GM12878 (cell line): ENCODE data around the gene MUC5AC. TPM values are rescaled to one million over a fixed set of nuclear protein-coding genes. Genes with fewer than 3 reads are reported as not detected.

Experiments used
- ATAC-seq: fragments of 200-7000 bp; cut with Tn5 transposase; 3 replicates; pipeline ENCODE4 v1.9.1; 2020; ENCODE audit warnings: mild to moderate bottlenecking, moderate library complexity
- BruUV-seq: library from RNA; stranded (reverse); fragments of 400-500 nt; replicated peaks from 2 replicates; lab custom pipeline; 2021; lab: Mats Ljungman, UMichigan
- CTCF ChIA-PET: fragments of 300-600 bp; sonication (Branson Sonifier 250); formaldehyde crosslinking; extraction: SDS; loops from one replicate; lab custom pipeline; 2021; ENCODE audit warnings: inconsistent platforms; lab: Yijun Ruan, JAX
- POLR2A ChIA-PET: fragments of 350-600 bp; formaldehyde crosslinking; extraction: SDS; loops from one replicate; lab custom pipeline; 2021; ENCODE audit warnings: inconsistent platforms; lab: Charles Lee
- RAD21 ChIA-PET: fragments of 300-600 bp; sonication (Branson Sonifier 250); formaldehyde crosslinking; loops from one replicate; lab custom pipeline; 2023; ENCODE audit warnings: antibody characterized with exemption; ENCODE audit not compliant: unreplicated experiment; lab: Charles Lee
- SMC1A ChIA-PET: fragments of 300-600 bp; sonication (Branson Sonifier 250); formaldehyde crosslinking; loops from one replicate; lab custom pipeline; 2023; ENCODE audit not compliant: unreplicated experiment, uncharacterized antibody; lab: Charles Lee
- DNase-seq: peaks from one replicate; pipeline ENCODE4 v3.0.0-alpha.2; 2011; ENCODE audit warnings: low read depth, low spot score
- FAIRE-seq: peaks from 3 replicates; lab custom pipeline; 2011; peaks lifted over from hg19 to GRCh38; lab: Jason Lieb, UNC
- H2AFZ ChIP-seq: 2 replicates; pipeline ENCODE4 v1.6.0; 2011; ENCODE audit warnings: low read depth, low read length, control low read depth; ENCODE audit not compliant: control insufficient read depth
- H3K27ac ChIP-seq: 2 replicates; pipeline ENCODE4 v1.5.1; 2011; ENCODE audit warnings: control low read depth; ENCODE audit not compliant: control insufficient read depth, insufficient read depth
- H3K27me3 ChIP-seq, 2 experiments: replicated peaks in 1 of 2; 2 replicates each; pipeline versions ENCODE4 v1.6.0 to v1.6.1; 2011; ENCODE audit warnings: low read length in 1 of 2; ENCODE audit not compliant: control insufficient read depth in 2 of 2, insufficient read depth in 2 of 2
- H3K36me3 ChIP-seq, 2 experiments: 2 replicates each; pipeline ENCODE4 v1.5.1; 2011; ENCODE audit warnings: low read length in 1 of 2; ENCODE audit not compliant: control insufficient read depth in 2 of 2, insufficient read depth in 2 of 2
- H3K4me1 ChIP-seq: 2 replicates; pipeline ENCODE4 v1.6.1; 2011; ENCODE audit warnings: mild to moderate bottlenecking, low read length, moderate library complexity, mixed read lengths; ENCODE audit not compliant: control insufficient read depth, insufficient read depth
- H3K4me2 ChIP-seq: 2 replicates; pipeline ENCODE4 v1.6.0; 2011; ENCODE audit warnings: control low read depth; ENCODE audit not compliant: control insufficient read depth, insufficient read depth
- H3K4me3 ChIP-seq: fragments of 200-600 bp; sonication (generic); 2 replicates; pipeline ENCODE4 v1.5.1; 2016
- H3K79me2 ChIP-seq: 2 replicates; pipeline ENCODE4 v1.6.0; 2011; ENCODE audit warnings: low read length; ENCODE audit not compliant: control insufficient read depth, insufficient read depth
- H3K9ac ChIP-seq: 2 replicates; pipeline ENCODE4 v1.8.0; 2011; ENCODE audit warnings: low read length, control low read depth, mixed read lengths; ENCODE audit not compliant: control insufficient read depth, insufficient read depth
- H3K9me3 ChIP-seq: replicated peaks from 3 replicates; pipeline ENCODE4 v1.5.1; 2011; ENCODE audit warnings: mild to moderate bottlenecking, low read length; ENCODE audit not compliant: control insufficient read depth, insufficient read depth
- H4K20me1 ChIP-seq: 2 replicates; pipeline ENCODE4 v1.6.0; 2011; ENCODE audit not compliant: control insufficient read depth, insufficient read depth
- BMI1 ChIP-seq: fragments of 450-650 bp; IDR thresholded peaks from 2 replicates; pipeline ENCODE4 v1.6.1; 2016; ENCODE audit warnings: mild to moderate bottlenecking, moderate library complexity, borderline replicate concordance
- EGR1 ChIP-seq, 2 experiments: IDR thresholded peaks; 1 replicate in 1 of 2; 2 replicates in 1 of 2; pipeline ENCODE4 v1.6.1; 2011 to 2012; ENCODE audit warnings: low read depth in 2 of 2, low read length in 2 of 2, borderline replicate concordance in 1 of 2, mild to moderate bottlenecking in 1 of 2, moderate library complexity in 1 of 2
- IKZF1 ChIP-seq: fragments of 450-650 bp; conservative IDR thresholded peaks from 2 replicates; pipeline ENCODE4 v1.6.1; 2017; ENCODE audit warnings: antibody characterized with exemption, mild to moderate bottlenecking
- NFIC ChIP-seq: IDR thresholded peaks from 2 replicates; pipeline ENCODE4 v1.6.1; 2012; ENCODE audit warnings: low read depth, mild to moderate bottlenecking, inconsistent platforms, low read length, moderate library complexity
- POLR2AphosphoS2 ChIP-seq: IDR thresholded peaks from 2 replicates; pipeline ENCODE4 v1.6.1; 2011; ENCODE audit warnings: low read depth, mild to moderate bottlenecking, low read length, improper control_type of control experiment, moderate library complexity
- SMC3 ChIP-seq: IDR thresholded peaks from 2 replicates; pipeline ENCODE4 v1.6.1; 2011; ENCODE audit warnings: low read length, improper control_type of control experiment, borderline replicate concordance
- WRNIP1 ChIP-seq: IDR thresholded peaks from 2 replicates; pipeline ENCODE4 v1.6.1; 2011; ENCODE audit warnings: low read depth, low read length, improper control_type of control experiment, borderline replicate concordance
- WGBS: methylation state at CpG from one replicate; pipeline ENCODE4 v1.1.6; 2016; ENCODE audit warnings: low lambda C conversion rate; ENCODE audit not compliant: insufficient replicate concordance, insufficient coverage; ENCODE audit errors: missing lambda C conversion rate; 5-methylcytosine and 5-hydroxymethylcytosine counted together
- in situ Hi-C: fragments of 300-500 bp; cut with MboI; formaldehyde crosslinking; loops from 9 replicates; pipeline ENCODE4 v1.14.3; 2018; ENCODE audit warnings: mixed read lengths
- intact Hi-C: fragments of 100-400 bp; cut with micrococcal nuclease; formaldehyde crosslinking; loops from one replicate; pipeline ENCODE4 v1.14.2; 2022; ENCODE audit not compliant: unreplicated experiment
- polyA plus RNA-seq, 11 experiments: library from polyadenylated mRNA; depleted of rRNA in 4 of 11; unstranded in 6 of 11; stranded (reverse) in 5 of 11; fragments of >200 nt; fragmentation: Nextera tagmentation in 4 of 11; fragmentation: Illumina TruSeq in 1 of 11; extraction: Ambion mirVana in 4 of 11; extraction: Trizol in 1 of 11; gene quantifications; 1 replicate in 1 of 11; 2 replicates in 10 of 11; pipeline versions ENCODE4 v1.2.1 to v1.2.3, GENCODE V29; 2011 to 2016; ENCODE audit warnings: inconsistent platforms in 2 of 11, missing spikeins in 2 of 11, low read depth in 1 of 11
- total RNA-seq, 4 experiments: library from RNA; depleted of rRNA in 3 of 4; stranded (reverse); fragments of >200 nt in 3 of 4; fragmentation: Illumina TruSeq in 1 of 4; extraction: Trizol in 1 of 4; gene quantifications; 2 replicates each; pipeline versions ENCODE4 v1.2.1 to v1.2.3, GENCODE V29; 2013 to 2021
- TF ChIP-seq, protein P1 (sequence below): IDR thresholded peaks from 2 replicates; pipeline ENCODE4 v1.6.1; 2012; ENCODE audit warnings: low read length, inconsistent platforms
- TF ChIP-seq, protein P2 (sequence below): fragments of 450-650 bp; IDR thresholded peaks from 2 replicates; pipeline ENCODE4 v1.6.1; 2014; ENCODE audit warnings: mild to moderate bottlenecking
- TF ChIP-seq, protein P3 (sequence below): fragments of 450-650 bp; IDR thresholded peaks from 2 replicates; pipeline ENCODE4 v1.6.1; 2016; ENCODE audit warnings: mild to moderate bottlenecking
- TF ChIP-seq, protein P4 (sequence below): IDR thresholded peaks from 2 replicates; pipeline ENCODE4 v1.6.1; 2011; ENCODE audit warnings: mild to moderate bottlenecking, low read depth, low read length, moderate library complexity; ENCODE audit not compliant: insufficient replicate concordance

MUC5AC gene
- total and polyA plus RNA-seq, 10 of the 15 experiments (the other 5 are each of a cell fraction or from before 2014, with no cell fraction given) = under 0.01 to 0.01 TPM; not detected in 8

DNA sequence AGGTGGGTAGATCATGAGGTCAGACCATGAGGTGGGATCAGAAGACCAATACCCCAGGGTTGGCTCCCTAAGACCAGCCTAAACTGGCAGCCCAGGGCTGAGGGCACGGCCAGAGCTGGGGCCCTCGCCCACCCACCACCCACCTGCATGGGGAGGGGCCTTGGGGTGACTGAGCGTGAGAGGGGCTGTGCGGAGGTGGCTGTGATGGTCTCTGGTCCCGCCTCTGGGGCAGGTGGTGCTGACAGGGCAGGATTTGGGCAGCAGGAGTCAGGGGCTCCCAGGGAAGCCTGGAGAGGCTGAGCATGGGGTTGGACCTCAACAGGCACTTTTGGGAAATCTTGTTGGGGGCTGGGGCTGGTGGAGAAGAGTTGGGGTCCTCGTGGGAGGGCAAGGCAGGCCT is 39.8 kb upstream of the MUC5AC start:
- POLR2A ChIA-PET = no interaction called here
- SMC1A ChIA-PET = no interaction called here
- H3K27me3 ChIP-seq = no peaks in the 10 kb centered on the region

More for the DNA sequence above, 39.8 kb upstream of the MUC5AC start:
- DNase-seq (no peak), FAIRE-seq (no peak)
- intact Hi-C loops = loop anchor here (10.0 kb wide), 1 partner anchor 457 kb away; the partner anchor contains the start of gene DUSP8
- Histone ChIP-seq H4K20me1 (no peaks in the 10 kb centered on the region), H3K27ac (no peak overlapping the region), H2AFZ (no peak overlapping the region), H3K9ac (no peak overlapping the region), H3K4me3 (no peak overlapping the region), H3K9me3 (no peaks in the 10 kb centered on the region)
- CTCF ChIA-PET = no interaction called here
- TF ChIP-seq NFIC (no peak), POLR2AphosphoS2 (no peak), IKZF1 (no peak), SMC3 (no peak), BMI1 (no peak), WRNIP1 (no peak), EGR1 (IDR thresholded peaks at IDR 0.05; ENCODE audit: borderline replicate concordance in 1 of 2, low read depth in 2 of 2, low read length in 2 of 2) (no peak)
- TF ChIP-seq, protein P1, sequence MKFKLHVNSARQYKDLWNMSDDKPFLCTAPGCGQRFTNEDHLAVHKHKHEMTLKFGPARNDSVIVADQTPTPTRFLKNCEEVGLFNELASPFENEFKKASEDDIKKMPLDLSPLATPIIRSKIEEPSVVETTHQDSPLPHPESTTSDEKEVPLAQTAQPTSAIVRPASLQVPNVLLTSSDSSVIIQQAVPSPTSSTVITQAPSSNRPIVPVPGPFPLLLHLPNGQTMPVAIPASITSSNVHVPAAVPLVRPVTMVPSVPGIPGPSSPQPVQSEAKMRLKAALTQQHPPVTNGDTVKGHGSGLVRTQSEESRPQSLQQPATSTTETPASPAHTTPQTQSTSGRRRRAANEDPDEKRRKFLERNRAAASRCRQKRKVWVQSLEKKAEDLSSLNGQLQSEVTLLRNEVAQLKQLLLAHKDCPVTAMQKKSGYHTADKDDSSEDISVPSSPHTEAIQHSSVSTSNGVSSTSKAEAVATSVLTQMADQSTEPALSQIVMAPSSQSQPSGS = no peak
- TF ChIP-seq, protein P2, sequence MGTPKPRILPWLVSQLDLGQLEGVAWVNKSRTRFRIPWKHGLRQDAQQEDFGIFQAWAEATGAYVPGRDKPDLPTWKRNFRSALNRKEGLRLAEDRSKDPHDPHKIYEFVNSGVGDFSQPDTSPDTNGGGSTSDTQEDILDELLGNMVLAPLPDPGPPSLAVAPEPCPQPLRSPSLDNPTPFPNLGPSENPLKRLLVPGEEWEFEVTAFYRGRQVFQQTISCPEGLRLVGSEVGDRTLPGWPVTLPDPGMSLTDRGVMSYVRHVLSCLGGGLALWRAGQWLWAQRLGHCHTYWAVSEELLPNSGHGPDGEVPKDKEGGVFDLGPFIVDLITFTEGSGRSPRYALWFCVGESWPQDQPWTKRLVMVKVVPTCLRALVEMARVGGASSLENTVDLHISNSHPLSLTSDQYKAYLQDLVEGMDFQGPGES = no peak
- TF ChIP-seq, protein P3, sequence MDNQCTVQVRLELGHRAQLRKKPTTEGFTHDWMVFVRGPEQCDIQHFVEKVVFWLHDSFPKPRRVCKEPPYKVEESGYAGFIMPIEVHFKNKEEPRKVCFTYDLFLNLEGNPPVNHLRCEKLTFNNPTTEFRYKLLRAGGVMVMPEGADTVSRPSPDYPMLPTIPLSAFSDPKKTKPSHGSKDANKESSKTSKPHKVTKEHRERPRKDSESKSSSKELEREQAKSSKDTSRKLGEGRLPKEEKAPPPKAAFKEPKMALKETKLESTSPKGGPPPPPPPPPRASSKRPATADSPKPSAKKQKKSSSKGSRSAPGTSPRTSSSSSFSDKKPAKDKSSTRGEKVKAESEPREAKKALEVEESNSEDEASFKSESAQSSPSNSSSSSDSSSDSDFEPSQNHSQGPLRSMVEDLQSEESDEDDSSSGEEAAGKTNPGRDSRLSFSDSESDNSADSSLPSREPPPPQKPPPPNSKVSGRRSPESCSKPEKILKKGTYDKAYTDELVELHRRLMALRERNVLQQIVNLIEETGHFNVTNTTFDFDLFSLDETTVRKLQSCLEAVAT = no peak
- TF ChIP-seq, protein P4, sequence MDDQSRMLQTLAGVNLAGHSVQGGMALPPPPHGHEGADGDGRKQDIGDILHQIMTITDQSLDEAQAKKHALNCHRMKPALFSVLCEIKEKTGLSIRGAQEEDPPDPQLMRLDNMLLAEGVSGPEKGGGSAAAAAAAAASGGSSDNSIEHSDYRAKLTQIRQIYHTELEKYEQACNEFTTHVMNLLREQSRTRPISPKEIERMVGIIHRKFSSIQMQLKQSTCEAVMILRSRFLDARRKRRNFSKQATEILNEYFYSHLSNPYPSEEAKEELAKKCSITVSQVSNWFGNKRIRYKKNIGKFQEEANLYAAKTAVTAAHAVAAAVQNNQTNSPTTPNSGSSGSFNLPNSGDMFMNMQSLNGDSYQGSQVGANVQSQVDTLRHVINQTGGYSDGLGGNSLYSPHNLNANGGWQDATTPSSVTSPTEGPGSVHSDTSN = no peak
- TF ChIP-seq, all 136 proteins: peak for 0
- in situ Hi-C loops = no loop called here
- H3K36me3 ChIP-seq = no peaks in the 10 kb centered on the region
- RAD21 ChIA-PET = no interaction called here
- H3K4me1 ChIP-seq = no peaks in the 10 kb centered on the region
- WGBS = 7% methylated on average over 6 of the region's 6 CpGs
- H3K4me2 ChIP-seq = no peak overlapping the region
- no peaks in the 10 kb centered on the region for H3K79me2 ChIP-seq
- BruUV-seq = no TSS peak
- ATAC-seq = no peak
